ENCODE results near the gene CLCN7. TPM values are rescaled to one million over a fixed set of nuclear protein-coding genes. Genes with fewer than 3 reads are reported as not detected.

The CLCN7 gene
- polyA plus RNA-seq, 1 of the 3 experiments (the other 2 are of a cell fraction) = 44.3 TPM

DNA sequence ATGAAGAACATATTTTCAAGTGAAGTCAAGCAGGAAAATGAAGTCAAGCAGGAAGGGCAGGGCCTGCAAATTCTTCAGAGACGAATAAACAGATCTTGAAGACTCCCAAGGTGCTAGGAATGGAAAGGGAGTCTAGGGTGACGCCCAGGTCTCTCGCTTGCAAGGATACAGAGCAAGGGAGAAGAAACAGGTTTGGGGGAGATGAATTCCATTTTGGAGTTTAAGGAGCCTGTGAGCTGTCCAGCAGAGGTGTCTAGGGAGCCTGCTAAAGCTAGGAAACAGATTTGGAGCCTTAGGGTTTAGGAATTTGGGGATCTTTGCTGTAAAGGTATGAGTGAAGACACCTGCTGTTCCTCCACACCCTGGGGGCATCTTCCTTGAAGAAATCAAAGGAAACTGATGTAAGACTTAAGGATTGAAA lies 58.3 kb downstream of the CLCN7 start:
- peaks cover 0 to 4% of the 10 kb centered on the region in 2 experiments; a peak in 3 of 4 replicates for H3K4me1 ChIP-seq (ENCODE audit: control insufficient read depth in 1 of 2, insufficient read depth in 2 of 2, low read depth in 1 of 2, low read length in 1 of 2)
- TF ChIP-seq, protein P1, sequence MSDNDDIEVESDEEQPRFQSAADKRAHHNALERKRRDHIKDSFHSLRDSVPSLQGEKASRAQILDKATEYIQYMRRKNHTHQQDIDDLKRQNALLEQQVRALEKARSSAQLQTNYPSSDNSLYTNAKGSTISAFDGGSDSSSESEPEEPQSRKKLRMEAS (IDR thresholded peaks at IDR 0.05; ENCODE audit: low read depth) = no peak
- TF ChIP-seq CHD2 (IDR thresholded peaks at IDR 0.05; ENCODE audit: low read length, partially characterized antibody) = no peak
- TF ChIP-seq, protein P2, sequence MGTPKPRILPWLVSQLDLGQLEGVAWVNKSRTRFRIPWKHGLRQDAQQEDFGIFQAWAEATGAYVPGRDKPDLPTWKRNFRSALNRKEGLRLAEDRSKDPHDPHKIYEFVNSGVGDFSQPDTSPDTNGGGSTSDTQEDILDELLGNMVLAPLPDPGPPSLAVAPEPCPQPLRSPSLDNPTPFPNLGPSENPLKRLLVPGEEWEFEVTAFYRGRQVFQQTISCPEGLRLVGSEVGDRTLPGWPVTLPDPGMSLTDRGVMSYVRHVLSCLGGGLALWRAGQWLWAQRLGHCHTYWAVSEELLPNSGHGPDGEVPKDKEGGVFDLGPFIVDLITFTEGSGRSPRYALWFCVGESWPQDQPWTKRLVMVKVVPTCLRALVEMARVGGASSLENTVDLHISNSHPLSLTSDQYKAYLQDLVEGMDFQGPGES (IDR thresholded peaks at IDR 0.05; ENCODE audit: low read depth, low read length) = no peak
- no peak for TF ChIP-seq ELF1 (IDR thresholded peaks at IDR 0.05)
- TF ChIP-seq, protein P3, sequence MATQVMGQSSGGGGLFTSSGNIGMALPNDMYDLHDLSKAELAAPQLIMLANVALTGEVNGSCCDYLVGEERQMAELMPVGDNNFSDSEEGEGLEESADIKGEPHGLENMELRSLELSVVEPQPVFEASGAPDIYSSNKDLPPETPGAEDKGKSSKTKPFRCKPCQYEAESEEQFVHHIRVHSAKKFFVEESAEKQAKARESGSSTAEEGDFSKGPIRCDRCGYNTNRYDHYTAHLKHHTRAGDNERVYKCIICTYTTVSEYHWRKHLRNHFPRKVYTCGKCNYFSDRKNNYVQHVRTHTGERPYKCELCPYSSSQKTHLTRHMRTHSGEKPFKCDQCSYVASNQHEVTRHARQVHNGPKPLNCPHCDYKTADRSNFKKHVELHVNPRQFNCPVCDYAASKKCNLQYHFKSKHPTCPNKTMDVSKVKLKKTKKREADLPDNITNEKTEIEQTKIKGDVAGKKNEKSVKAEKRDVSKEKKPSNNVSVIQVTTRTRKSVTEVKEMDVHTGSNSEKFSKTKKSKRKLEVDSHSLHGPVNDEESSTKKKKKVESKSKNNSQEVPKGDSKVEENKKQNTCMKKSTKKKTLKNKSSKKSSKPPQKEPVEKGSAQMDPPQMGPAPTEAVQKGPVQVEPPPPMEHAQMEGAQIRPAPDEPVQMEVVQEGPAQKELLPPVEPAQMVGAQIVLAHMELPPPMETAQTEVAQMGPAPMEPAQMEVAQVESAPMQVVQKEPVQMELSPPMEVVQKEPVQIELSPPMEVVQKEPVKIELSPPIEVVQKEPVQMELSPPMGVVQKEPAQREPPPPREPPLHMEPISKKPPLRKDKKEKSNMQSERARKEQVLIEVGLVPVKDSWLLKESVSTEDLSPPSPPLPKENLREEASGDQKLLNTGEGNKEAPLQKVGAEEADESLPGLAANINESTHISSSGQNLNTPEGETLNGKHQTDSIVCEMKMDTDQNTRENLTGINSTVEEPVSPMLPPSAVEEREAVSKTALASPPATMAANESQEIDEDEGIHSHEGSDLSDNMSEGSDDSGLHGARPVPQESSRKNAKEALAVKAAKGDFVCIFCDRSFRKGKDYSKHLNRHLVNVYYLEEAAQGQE (IDR thresholded peaks at IDR 0.05; ENCODE audit: low read depth, low read length) = no peak
- no peak for TF ChIP-seq FOSL2 (IDR thresholded peaks at IDR 0.05; ENCODE audit: borderline replicate concordance, low read depth)
- TF ChIP-seq NRF1 (IDR thresholded peaks at IDR 0.05; ENCODE audit: low read depth, low read length) = no peak
- no peak for TF ChIP-seq TEAD4 (IDR thresholded peaks at IDR 0.05; ENCODE audit: borderline replicate concordance, insufficient read depth)
- no peak for TF ChIP-seq JUND (IDR thresholded peaks at IDR 0.05)
- no peak for TF ChIP-seq SMC3 (IDR thresholded peaks at IDR 0.05; ENCODE audit: low read depth, low read length)
- TF ChIP-seq POLR2AphosphoS5 (IDR thresholded peaks at IDR 0.05; ENCODE audit: low read depth, low read length) = no peak
- TF ChIP-seq SIN3A (IDR thresholded peaks at IDR 0.05; ENCODE audit: borderline replicate concordance, low read depth, low read length) = no peak
- no peak for TF ChIP-seq RXRA (IDR thresholded peaks at IDR 0.05; ENCODE audit: borderline replicate concordance, low read depth)
- TF ChIP-seq TAF1 (IDR thresholded peaks at IDR 0.05; ENCODE audit: borderline replicate concordance, low read depth, low read length) = no peak
- TF ChIP-seq, protein P4, sequence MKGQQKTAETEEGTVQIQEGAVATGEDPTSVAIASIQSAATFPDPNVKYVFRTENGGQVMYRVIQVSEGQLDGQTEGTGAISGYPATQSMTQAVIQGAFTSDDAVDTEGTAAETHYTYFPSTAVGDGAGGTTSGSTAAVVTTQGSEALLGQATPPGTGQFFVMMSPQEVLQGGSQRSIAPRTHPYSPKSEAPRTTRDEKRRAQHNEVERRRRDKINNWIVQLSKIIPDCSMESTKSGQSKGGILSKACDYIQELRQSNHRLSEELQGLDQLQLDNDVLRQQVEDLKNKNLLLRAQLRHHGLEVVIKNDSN (IDR thresholded peaks at IDR 0.05; ENCODE audit: borderline replicate concordance, low read depth) = no peak
- TF ChIP-seq TCF12 (IDR thresholded peaks at IDR 0.05) = no peak
- TF ChIP-seq, protein P5, sequence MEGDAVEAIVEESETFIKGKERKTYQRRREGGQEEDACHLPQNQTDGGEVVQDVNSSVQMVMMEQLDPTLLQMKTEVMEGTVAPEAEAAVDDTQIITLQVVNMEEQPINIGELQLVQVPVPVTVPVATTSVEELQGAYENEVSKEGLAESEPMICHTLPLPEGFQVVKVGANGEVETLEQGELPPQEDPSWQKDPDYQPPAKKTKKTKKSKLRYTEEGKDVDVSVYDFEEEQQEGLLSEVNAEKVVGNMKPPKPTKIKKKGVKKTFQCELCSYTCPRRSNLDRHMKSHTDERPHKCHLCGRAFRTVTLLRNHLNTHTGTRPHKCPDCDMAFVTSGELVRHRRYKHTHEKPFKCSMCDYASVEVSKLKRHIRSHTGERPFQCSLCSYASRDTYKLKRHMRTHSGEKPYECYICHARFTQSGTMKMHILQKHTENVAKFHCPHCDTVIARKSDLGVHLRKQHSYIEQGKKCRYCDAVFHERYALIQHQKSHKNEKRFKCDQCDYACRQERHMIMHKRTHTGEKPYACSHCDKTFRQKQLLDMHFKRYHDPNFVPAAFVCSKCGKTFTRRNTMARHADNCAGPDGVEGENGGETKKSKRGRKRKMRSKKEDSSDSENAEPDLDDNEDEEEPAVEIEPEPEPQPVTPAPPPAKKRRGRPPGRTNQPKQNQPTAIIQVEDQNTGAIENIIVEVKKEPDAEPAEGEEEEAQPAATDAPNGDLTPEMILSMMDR (IDR thresholded peaks at IDR 0.05) = no peak
- TF ChIP-seq FOXM1 (IDR thresholded peaks at IDR 0.05; ENCODE audit: low read depth) = no peak
- TF ChIP-seq FOXJ3 (CRISPR knock-in tag; IDR thresholded peaks at IDR 0.05) = no peak
- CTCF ChIA-PET = interaction anchor here (0.6 to 1.5 kb wide), 2 partner anchors 10 to 53 kb away, joined by 3 read pairs; no protein-coding TSS in a partner anchor
- 81% methylated on average over 3 of the region's 3 CpGs for WGBS (ENCODE audit: low lambda C conversion rate)
- no peak overlapping the region for H3K4me3 ChIP-seq (ENCODE audit: low read depth in 2 of 2, low read length in 1 of 2)
- peaks cover 25% of the 10 kb centered on the region for H3F3A ChIP-seq (replicated peaks; ENCODE audit: insufficient read depth)
- H3K27me3 ChIP-seq (ENCODE audit: insufficient read depth) = no peaks in the 10 kb centered on the region
- H3K79me2 ChIP-seq (ENCODE audit: insufficient read depth) = peaks cover 65% of the 10 kb centered on the region
- peak overlapping the region in 1 of 2 experiments; percentile 26; a peak in 1 of 4 replicates for H3K27ac ChIP-seq (ENCODE audit: low read depth in 2 of 2, low read length in 1 of 2)
- H3K9me3 ChIP-seq = no peaks in the 10 kb centered on the region
- POLR2A ChIA-PET = no interaction called here
- no peak overlapping the region for H3K4me2 ChIP-seq
- no peak overlapping the region for H2AFZ ChIP-seq (ENCODE audit: low read depth)
- no peaks in the 10 kb centered on the region for H3K9me2 ChIP-seq
- H4K20me1 ChIP-seq (ENCODE audit: insufficient read depth) = no peaks in the 10 kb centered on the region
- H3K36me3 ChIP-seq (replicated peaks in 1 of 2; ENCODE audit: control insufficient read depth in 1 of 2, insufficient read depth in 2 of 2, low read length in 1 of 2) = peaks cover 0 to 3% of the 10 kb centered on the region in 2 experiments
- no peak for DNase-seq
- H3K9ac ChIP-seq = no peak overlapping the region

Measured in SK-N-SH (cell line).